Mesenteric fat pad (tissue), 1 donor: ENCODE measurements around the gene HDAC4. TPM values are rescaled to one million over a fixed set of nuclear protein-coding genes. Genes with fewer than 3 reads are reported as not detected.
A peak's percentile ranks its signal among the peaks of the same experiment; 100 is the strongest.

Source experiments
- DNase-seq: peaks from one replicate; pipeline ENCODE4 v3.0.0-alpha.2; 2020; ENCODE audit warnings: low spot score
- total RNA-seq: library from RNA; stranded (reverse); fragmentation: NEBNext Ultra II Directional; extraction: Animal tissue kit (Norgen Biotek cat#: 25700); gene quantifications from one replicate; pipeline ENCODE4 v1.2.1, GENCODE V29; 2021
- donor health status: DM: yes; HTN: yes; CAD: no.

Gene HDAC4
- total RNA-seq, 1 donor from 2014 or later = 44.9 TPM

GRCh38 chr2:239151201-239152131, 249.4 kb downstream of the HDAC4 start:
- DNase-seq = peak; percentile 64

- no peak for DNase-seq
Observed at GRCh38 chr2:239150125-239151011, 250.5 kb downstream of the HDAC4 start.

- peak; percentile 88 for DNase-seq
Observed at GRCh38 chr2:239149501-239149900, 251.3 kb downstream of the HDAC4 start.

GRCh38 chr2:239148495-239149200, 252.2 kb downstream of the HDAC4 start:
- peak; percentile 77 for DNase-seq

- no peak for DNase-seq
Observed at GRCh38 chr2:239147376-239147775, 253.4 kb downstream of the HDAC4 start.

- DNase-seq = no peak
Observed at GRCh38 chr2:239146741-239147181, 254.1 kb downstream of the HDAC4 start.

GRCh38 chr2:239146011-239146641, 254.7 kb downstream of the HDAC4 start:
- DNase-seq = no peak

GRCh38 chr2:239145601-239146000, 255.2 kb downstream of the HDAC4 start:
- no peak for DNase-seq

GRCh38 chr2:239145106-239145505, 255.7 kb downstream of the HDAC4 start:
- DNase-seq = no peak

GRCh38 chr2:239144713-239144999, 256.2 kb downstream of the HDAC4 start:
- no peak for DNase-seq

GRCh38 chr2:239143858-239144712, 256.7 kb downstream of the HDAC4 start:
- no peak for DNase-seq

- no peak for DNase-seq
Observed at GRCh38 chr2:239142806-239143205, 258.0 kb downstream of the HDAC4 start.

- no peak for DNase-seq
Observed at GRCh38 chr2:239142296-239142695, 258.5 kb downstream of the HDAC4 start.

- DNase-seq = no peak
Observed at GRCh38 chr2:239141021-239141760, 259.6 kb downstream of the HDAC4 start.

- no peak for DNase-seq
Observed at GRCh38 chr2:239140346-239141020, 260.3 kb downstream of the HDAC4 start.

- no peak for DNase-seq
Observed at GRCh38 chr2:239139566-239139965, 261.3 kb downstream of the HDAC4 start.

- no peak for DNase-seq
Observed at GRCh38 chr2:239139101-239139500, 261.7 kb downstream of the HDAC4 start.

- no peak for DNase-seq
Observed at GRCh38 chr2:239138610-239139009, 262.2 kb downstream of the HDAC4 start.

GRCh38 chr2:239137898-239138283, 262.9 kb downstream of the HDAC4 start:
- DNase-seq = no peak
